Gastrocnemius medialis (tissue), 4 donors: ENCODE results near the gene ASMT.

ENCODE experiments used
- POLR2A ChIP-seq, 2 donors: fragments of 450-650 bp; IDR thresholded peaks; one replicate each; pipeline ENCODE4 v1.6.1; 2017; ENCODE audit warnings: antibody characterized with exemption in 2 of 2, mild to moderate bottlenecking in 2 of 2, moderate library complexity in 2 of 2
- TF ChIP-seq, protein P1 (sequence below), 5 experiments: fragments of 450-650 bp in 3 of 5; fragments of 200-600 bp in 2 of 5; sonication (generic) in 2 of 5; IDR thresholded peaks in 4 of 5; conservative IDR thresholded peaks in 1 of 5; 1 replicate in 4 of 5; 2 replicates in 1 of 5; pipeline ENCODE4 v1.5.1; 2016 to 2019; ENCODE audit warnings: antibody characterized with exemption in 5 of 5, mild to moderate bottlenecking in 3 of 5, moderate library complexity in 3 of 5

DNA sequence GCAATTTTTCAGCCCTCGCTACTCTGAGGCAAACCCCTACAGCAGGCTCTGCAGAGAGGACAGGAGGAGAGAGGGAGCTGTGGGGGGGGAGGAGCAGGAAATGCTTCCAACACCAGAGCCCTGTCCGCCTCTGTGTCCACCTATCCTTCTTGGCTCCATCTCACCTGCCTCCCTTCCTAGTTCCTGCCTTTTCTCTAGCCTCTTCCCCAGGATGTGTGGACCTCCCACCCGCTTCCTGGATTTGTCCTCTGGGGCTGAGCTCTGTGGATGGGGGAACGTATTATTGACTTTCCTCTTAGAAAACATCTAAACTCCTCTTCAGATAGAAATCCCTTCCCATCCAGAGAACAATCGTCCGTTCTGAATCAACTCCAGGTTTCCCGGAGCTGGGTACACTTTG, 14.4 kb downstream of the ASMT start:
- no peak for TF ChIP-seq POLR2A (IDR thresholded peaks at IDR 0.05)
- TF ChIP-seq, protein P1, sequence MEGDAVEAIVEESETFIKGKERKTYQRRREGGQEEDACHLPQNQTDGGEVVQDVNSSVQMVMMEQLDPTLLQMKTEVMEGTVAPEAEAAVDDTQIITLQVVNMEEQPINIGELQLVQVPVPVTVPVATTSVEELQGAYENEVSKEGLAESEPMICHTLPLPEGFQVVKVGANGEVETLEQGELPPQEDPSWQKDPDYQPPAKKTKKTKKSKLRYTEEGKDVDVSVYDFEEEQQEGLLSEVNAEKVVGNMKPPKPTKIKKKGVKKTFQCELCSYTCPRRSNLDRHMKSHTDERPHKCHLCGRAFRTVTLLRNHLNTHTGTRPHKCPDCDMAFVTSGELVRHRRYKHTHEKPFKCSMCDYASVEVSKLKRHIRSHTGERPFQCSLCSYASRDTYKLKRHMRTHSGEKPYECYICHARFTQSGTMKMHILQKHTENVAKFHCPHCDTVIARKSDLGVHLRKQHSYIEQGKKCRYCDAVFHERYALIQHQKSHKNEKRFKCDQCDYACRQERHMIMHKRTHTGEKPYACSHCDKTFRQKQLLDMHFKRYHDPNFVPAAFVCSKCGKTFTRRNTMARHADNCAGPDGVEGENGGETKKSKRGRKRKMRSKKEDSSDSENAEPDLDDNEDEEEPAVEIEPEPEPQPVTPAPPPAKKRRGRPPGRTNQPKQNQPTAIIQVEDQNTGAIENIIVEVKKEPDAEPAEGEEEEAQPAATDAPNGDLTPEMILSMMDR (IDR thresholded peaks at IDR 0.05 in 4 of 5, conservative IDR thresholded peaks at IDR 0.05 in 1 of 5): no peak
